Activated CD8-positive, alpha-beta memory T cell treated with anti-CD3 and anti-CD28 coated beads for 4 hours (primary cell): ENCODE results near the gene ZNRF3.
"Not testable (repeated sequence)": the region's sequence is repeated elsewhere in the genome, so short reads cannot be mapped to it uniquely, and the experiment has no call there.

ENCODE experiments used
- DNase-seq, 2 donors: peaks; one replicate each; pipeline ENCODE4 v3.0.0-alpha.2; 2020; ENCODE audit warnings: low read depth in 2 of 2

Gene ZNRF3

DNA sequence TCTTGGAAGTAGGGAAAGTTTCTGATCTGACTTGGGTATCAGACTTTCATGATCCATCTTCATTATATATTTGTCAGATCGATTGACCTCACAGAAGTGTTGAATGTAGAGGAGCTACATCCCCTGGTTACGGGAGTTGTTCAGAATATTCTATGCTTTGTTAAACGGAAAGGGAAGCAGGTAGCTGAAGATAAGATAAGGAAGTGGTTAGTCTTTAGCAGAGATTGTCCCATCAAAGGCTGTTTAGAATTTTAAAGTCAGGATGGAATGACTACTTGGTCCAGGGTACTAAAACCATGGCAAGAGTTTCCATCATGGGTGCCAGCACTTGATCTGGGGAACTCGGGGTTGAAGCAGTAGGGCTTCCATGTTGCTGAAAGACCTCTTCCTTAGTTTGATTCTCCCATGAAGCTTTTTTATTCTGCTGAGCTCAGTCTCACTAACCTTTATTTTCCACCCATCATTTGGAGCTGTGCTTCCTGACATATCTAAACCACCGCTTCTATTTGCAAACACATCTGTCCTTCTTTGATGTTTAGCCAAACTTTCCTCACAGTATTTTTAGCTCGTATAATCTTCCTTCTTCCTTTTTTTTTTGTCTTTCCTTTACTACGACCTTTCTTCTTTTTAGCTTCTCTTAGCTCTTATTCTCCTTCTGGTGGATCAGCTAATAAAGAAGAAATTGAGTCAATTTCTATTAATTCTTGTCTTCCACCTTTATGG, 182.3 kb downstream of the ZNRF3 start:
- DNase-seq, result no peak

DNA sequence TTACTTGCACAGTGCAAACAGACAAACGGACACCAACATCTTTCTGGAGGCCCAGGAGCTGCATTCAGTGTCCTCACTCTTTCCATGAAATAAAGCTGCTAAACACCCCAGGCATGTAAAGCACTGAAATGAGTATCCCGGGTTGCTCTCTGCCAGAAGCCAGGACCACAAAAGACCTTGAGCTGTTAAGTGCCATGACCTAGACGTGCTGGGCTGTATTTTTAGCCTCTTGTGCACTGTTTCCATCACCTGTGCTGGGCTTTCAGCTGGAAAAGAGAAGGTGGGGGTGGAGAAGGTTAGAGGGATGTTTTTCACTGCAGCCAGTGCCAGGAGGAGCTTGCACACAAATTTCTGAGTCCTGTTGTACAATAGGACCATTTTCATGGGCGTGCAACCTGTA, 186.1 kb downstream of the ZNRF3 start:
- DNase-seq, result no peak

DNA sequence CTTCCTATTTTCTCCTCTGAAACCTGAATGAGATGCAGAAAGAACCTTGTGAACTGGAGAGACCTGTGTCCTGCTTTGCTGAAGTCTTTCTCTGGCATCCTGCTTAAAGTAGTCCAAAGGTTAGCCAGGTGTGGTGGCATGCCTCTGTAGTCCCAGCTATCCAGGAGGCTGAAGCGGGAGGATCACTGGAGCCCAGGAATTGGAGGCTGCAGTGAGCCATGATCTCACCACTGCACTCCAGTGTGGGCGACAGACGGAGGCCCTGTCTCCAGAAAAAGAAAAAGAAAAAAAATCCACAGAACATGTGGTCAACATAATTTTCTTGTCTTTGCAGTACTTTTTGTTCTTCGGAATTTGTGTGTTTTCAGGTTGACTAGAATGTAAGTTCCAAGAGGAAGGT, 187.1 kb downstream of the ZNRF3 start:
- no peak for DNase-seq

DNA sequence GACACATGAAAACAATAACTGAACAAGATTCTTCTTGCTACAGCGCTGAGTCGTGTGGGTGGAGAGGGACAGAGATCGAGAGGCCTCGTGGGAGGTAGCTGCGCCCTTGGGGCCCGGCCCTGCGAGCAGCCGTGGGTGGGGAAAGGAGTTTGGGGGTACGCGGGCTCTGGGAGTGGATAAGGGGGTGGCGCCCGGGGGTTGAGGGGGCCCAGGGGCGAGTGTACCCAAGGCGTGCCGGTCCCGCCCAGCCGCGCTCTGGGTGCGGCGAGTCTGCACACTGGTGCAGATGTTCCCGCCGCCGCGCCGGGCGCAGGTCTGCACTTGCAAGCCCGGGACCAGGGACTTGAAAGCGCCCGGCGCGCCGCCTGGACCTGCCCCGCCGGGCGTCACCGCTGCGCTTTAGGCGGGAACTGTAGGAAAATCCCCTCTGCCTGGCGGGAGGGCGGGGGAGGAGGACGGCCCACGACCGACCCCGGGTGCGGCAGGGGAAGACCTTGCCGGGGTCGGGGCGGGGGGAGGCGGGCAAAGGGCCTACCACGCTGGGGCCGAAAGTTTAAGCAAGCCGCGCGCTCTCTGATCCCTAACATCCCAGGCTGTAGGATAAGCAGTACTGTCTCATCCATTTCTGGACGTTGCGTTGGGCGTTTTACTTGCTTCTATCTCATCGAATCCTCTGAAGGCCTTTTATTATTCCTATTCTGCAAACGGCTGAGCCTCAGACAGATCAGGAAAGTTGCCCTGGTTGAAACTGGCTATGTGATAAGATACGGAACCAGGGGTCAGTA, 188.1 kb downstream of the ZNRF3 start:
- DNase-seq, result no peak

DNA sequence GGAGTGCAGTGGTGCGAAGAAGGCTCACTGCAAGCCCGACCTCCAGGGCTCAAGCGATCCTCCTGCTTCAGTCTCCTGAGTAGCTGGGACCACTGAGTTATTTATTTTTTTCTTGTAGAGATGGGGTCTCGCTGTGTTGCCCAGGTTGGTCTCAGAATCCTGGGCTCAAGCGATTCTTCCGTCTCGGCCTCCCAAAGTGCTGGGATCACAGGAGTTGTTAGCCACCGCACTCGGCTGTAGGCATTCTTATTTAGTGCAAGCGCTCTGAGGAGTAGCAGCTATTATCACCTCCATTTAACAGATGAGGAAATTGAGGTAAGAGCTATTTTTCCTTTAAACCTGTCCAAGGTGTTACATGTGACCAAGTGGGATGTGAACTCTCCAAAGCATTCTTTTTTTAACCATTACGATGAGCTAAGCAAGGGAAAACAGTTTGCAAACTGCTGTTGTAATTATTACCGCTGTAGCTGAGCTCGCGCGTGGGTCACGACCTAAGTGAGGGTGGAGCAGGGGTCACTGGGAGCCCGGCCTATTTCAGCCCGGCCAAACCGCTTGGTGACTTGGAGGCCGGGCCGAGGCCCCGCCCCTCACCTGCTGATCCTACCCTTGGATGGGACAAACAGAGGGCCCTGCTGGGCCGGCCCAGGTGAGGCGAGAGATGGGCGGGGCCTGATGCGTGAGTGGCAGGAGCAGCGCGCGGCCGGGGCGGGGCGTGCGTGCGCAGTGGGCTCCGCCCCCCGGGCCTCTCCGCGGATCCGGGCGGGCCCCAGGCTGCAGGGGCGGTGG, 189.0 kb downstream of the ZNRF3 start:
- peak; percentile 50 to 55 for DNase-seq

DNA sequence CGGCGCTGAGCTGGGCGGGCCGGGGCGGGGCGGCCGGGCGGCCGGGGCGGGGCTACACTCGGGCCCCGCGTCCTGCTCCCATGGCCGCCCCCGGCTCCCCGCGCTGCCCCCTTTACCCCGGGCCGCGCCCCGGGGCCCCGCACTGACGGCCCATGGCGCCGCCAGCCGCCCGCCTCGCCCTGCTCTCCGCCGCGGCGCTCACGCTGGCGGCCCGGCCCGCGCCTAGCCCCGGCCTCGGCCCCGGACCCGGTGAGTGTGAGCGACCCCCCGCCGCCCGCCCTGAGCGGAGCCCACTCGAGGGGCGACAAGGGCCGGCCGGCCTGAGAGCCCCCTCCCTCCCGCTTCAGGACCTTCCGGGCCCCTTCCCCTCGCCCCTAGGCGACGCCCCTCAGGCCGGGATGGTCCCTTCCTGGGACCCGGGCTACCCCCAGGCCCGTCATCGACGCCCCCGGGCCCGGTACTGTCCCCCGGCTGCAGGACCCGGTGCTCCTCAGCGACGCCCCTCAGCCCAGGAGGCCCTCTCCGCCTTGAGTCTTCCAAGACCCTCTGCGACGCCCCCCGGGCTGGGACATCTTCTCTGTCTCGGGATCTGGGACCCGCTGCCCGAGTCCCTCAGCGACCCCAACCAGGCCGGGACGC, 189.7 kb downstream of the ZNRF3 start, which contains the start of gene KREMEN1:
KREMEN1 (plus strand) TSS at position 57 of the 639 bp plus-strand sequence; CDS start at position 153, 96 bp downstream.
- no peak for DNase-seq

DNA sequence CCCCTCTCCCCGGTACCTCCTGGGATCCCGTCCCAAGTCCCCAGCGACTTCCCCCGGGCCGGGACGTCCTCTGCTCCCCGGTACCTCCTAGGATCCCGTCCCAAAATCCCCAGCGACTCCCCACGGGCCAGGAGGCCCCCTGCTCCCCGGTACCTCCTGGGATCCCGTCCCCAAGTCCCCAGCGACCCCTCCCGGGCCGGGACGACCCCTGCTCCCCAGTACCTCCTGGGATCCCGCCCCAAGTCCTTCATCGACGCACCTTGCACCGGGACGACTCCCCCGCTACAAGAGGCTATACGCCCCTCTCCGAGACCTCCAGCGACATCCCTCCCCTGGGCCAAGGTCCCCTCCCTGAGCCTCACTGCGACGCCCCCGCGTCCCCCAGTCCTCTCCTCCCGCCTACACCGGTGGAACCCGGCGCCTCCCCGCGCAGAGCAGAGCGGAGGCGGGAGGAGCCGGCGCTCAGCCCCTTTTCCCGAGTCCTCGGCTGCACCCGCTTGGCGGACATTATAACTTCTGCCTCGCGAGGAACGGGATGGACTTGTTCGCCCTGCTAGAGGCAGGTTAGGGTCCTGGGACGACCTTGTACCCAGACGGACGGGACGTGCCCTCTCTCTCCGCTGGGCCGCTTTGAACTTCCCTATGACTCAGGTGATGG, 190.4 kb downstream of the ZNRF3 start:
- DNase-seq, result no peak

DNA sequence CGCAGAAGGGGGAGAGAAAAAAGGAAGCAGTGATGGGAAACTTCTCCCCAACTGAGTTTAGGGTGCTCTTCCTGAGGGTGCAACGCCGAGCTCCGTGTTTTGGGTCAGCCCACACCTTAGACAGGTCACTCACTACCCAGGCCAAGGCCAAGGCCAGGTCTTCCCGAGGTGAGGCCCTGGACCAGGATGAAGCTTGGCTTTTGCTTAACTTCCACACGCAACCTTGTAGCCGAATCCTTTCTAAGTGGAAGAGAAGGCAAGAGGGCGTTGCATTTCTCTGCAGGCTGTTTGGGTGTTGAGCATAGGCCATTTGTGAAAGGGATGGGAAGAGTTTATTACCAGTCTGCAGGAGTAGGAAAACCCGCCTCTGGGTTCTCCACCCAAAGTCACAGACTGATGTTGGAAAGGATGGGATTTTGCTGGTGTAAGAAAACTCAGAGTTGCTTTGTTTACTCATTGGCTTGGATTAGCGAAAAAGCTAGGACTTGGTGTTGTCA, 191.0 kb downstream of the ZNRF3 start:
- DNase-seq, result no peak

DNA sequence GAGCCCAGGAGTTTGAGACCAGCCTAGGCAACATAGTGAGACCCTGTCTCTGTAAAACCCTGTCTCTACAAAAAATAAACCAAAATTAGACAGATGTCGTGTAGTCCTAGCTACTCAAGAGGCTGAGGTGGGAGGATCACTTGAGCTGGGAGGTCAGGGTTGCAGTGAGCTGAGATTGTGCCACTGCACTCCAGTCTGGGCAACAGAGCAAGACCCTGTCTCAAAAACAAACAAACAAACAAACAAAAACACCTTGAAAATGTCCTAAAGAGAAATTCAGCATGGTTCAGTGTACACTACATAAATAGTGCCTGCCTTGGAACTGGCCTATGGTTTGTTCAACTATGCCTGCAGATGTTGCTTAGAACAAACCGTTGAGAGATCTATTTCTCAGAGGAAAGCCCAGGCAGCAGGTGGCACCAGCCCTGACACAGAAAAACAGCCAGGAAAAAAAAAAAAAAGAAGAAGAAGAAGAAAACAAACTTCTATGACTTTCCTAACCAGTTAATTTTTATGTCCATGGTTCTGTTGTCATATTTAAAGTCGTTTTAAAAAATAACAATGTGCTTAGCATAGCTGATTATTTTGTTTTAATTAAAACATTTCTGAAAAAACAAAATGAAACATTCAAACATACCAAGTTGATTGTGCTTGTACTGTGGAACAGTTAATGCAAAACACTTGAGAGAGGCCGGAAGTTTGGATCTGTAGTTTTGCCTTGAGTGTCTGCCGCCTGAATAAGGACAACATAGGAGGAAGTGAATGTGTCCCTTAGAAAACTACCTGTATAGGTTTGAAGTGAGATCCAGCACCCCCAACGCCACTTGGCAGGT, 194.9 kb downstream of the ZNRF3 start:
- no peak for DNase-seq

DNA sequence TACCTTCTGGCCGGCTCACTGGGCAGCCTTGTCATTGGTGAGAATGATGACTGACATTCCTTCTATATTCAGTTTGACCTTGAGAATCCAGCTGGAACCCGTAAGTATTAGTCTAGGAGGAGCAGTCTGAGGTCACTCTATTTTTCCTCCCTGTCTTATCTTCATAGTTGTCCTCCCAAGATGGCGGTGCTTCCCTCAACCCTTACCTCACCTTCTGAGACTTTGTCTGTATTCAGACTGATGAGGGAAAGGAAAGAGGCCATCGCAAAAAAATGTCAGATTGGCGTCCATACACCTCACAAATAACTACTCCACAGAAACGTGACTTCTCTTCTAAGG, 195.5 kb downstream of the ZNRF3 start:
- no peak for DNase-seq

DNA sequence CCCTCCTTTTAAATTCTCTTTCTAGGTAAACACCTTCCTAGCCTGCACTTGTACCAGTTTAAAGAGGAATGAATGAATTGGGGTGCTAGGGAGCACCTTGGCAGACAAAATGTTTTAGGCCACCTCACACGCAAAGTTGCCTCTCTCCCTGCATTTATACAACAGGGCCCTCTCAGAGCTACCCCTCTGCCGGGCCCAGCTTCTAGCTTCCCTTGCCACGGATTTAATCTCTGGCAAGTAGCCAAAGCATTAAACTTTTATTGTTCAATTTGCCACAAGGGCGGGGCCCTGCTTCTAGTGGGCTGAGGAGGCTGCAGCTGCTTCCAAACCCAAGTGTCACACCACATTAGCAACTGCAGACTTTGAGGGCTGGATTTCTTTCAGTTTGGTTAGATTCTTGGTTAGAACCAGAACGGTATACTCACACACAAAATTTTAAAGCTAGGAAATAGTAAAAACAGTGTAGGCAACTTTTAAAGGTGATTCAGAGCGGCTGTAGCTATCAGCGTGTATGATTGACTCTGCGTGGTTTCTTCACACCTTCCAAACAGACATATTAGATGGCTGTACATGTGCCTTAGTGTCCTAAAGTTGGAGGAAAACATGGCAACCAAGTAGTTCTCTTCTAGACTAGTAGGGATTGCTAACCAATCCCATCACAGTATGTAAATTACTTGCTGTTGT, 196.0 kb downstream of the ZNRF3 start:
- DNase-seq, result no peak

DNA sequence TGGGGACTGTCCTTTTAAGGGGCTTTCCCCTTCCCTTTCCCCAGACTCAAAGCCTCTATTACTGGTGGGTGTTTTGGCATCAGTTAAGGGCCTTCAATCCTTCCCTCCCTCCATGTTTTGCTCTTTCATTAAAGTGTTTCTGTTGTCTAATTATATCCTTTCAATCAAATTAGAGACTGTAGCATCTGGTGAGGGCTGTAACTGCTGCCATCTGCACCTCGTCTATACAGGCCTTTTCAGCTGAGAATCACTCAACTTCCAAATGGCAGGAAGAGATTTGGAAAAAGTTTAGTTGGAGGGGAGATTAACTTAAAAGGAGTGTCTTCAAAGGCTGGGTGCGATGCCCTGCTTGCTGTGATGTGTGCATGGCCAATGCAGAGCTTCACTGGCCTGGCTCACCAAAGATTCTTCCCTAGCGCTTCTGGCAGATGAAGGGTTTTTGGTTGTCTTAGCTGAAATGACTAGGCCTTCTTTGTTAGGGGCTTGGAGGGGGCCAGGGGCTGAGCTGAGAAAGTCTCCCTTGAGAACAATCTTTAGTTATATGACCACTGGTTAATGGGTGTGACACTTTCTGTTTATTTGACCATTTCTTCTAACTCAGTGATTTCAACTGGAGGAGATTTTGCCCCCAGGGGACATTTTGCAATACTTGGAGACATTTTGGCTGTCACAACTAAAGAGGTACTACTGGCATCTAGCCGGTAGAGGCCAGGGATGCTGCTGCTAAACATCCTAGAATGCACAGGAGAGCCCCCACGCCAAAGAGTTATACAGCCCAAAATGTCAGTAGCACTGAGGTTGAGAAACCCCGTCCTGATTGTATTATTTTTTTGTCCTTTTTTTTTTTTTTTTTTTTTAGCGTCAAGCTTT, 197.0 kb downstream of the ZNRF3 start:
- no peak for DNase-seq

DNA sequence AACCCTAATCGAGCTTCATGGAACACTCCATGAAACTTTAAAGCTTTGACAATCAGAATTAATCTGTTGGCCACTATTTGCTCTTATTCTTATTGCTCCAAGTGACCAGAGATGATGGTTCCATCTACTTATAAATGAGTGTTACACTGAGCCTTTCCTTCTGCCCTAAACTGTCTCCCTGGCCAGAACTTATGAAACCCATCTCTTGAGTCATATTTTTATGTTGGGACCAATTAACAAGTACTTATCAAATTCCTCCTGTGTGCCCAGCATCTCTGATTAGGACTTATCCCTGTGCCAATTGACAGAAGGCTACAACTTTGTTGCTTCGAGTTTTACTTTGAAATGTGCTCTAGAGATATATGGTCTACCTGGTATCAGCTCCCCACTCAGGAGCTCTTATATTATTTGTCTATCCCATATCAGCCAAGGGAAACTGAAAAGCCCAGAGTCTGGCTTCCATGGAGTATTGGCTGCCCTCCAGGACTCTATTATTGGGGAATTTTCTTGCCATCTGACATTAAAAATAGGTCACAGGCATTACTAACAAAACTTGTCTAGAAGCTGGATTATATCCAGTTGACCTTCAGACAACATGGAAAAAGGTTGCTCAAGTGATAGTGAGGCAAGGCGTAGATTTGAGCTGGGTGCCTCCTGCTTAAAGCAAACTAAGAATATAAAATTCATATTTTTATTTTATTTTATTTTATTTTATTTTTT, 198.3 kb downstream of the ZNRF3 start:
- DNase-seq, result no peak

DNA sequence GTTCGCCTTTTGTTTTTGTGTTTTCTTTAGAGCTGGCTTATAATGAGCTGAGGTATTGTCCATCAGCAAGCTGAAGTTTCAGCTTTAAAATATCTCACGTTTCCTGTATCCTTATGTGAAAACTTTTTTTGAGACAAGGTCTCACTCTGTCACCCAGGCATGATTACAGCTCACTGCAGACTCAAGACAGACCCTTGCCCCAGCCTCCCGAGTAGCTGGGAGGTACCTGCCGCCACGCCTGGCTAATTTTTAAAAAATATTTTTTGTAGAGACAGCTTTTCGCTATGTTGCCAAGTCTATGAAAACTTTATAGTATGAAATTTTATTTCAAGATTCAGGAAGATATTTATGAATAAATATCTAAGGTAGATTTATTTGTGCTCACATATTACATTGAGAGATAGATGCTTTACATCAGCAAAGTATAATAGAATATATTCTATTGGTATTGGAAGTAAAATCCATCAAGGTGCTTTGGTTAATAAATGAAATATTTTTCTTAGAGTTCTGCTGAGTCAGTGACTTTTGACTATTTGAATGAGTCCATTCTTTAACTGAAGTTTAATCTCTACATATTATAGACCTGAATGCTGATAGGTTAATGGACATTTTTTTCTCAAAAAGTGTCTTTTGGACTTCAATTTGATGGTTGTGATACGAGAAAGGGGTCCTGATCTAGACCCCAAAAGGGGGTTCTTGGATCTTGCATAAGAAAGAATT, 199.6 kb downstream of the ZNRF3 start:
- DNase-seq, result no peak

DNA sequence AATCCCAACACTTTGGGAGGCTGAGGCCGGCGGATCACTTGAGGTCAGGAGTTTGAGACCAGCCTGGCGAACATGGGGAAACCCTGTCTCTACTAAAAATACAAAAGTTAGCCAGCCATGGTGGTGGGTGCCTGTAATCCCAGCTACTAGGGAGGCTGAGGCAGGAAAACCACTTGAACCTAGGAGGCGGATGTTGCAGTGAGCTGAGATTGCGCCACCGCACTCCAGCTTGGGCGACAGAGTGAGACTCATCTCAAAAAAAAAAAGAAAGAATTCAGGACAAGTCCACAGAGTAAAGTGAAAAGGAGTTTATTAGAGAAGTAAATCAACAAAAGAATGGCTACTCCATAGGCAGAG, 200.2 kb downstream of the ZNRF3 start:
- DNase-seq, result not testable (repeated sequence)

DNA sequence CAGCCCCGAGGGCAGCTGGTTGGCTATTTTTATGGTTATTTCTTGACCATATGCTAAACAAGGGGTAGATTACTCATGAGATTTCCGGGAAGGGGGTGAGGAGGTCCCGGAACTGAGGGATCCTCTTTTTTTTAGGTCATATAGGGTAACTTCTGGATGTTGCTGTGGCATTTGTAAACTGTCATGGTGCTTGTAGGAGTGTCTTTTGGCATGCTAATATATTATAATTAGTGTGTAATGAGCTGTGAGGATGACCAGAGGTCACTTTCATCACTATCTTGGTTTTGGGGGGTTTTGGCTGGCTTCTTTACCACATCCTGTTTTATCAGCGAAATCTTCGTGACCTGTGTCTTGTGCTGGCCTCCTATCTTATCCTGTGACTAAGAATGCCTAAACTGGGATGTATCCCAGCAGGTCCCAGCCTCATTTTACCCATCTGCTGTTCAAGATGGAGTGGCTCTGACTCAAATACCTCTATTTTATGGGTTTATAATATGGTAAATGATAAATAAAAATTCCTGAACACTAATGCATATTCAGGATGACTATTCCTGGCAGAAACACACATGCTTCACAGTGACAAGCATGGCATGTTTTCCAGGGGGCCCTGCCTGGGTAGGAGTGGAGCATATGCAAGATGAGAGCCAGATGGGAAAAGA, 200.7 kb downstream of the ZNRF3 start:
- no peak for DNase-seq

DNA sequence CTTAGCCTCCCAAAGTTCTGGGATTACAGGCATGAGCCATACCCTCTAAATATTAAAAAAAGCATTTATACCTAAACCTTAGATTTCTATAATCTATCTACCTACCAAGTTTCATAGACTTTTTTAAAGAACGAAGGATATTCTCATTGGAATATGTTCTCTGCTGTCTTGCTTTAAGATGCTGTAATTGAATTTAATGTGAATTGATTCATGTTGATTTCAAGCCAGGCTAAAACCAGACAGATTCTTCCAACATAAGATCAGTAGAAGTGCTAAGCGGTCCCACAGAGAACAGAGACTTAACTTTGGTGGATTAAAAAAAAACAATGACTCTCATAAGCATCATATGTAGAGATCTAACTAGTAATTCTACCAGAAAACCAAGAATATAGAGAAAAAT, 203.6 kb downstream of the ZNRF3 start:
- no peak for DNase-seq
